CD4-positive, alpha-beta T cell treated with Interleukin-15 for 1 hour (primary cell): ENCODE data around the gene CDC14B.
"Not testable (repeated sequence)": the region's sequence is repeated elsewhere in the genome, so short reads cannot be mapped to it uniquely, and the experiment has no call there.

ENCODE experiments used
- DNase-seq: peaks from one replicate; pipeline ENCODE4 v3.0.0-alpha.2; 2020

Gene CDC14B

DNA sequence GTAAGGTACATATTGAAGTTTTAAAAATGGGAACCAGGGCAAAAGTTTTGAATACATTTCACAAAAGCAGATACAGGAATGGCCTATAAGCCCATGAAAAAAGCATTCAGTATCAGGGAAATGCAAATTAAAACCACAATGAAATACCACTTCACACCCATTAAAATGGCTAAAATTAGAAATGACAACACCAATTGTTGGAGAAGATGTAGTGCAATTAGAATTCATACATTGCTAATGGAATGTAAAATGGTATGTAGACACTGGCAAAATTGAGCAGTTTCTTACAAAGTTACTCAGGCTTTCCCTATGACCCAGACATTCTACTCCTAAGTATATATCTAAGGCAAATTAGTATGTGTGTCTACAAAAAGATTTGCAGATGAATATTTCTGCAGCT lies 34.2 kb downstream of the CDC14B start:
- no peak for DNase-seq

DNA sequence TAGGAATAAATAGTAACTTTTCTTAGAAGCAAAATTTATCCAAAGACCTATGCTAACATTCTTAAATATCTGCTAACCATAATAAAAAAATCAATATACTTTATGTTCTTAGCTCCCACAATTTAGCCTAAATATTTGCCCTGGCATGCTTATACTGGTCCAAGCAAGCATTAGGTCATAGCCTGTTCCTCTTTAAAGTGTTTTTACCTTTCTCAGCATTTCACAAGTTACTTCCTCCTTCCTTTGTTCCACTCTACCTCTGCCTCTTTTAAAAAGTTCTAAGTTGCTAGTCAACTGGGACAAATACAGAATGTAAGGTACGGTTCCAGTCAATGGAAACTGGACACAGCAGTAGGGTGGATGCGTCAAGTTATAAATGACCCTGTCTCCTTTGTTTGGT lies 37.4 kb downstream of the CDC14B start:
- DNase-seq: not testable (repeated sequence)

DNA sequence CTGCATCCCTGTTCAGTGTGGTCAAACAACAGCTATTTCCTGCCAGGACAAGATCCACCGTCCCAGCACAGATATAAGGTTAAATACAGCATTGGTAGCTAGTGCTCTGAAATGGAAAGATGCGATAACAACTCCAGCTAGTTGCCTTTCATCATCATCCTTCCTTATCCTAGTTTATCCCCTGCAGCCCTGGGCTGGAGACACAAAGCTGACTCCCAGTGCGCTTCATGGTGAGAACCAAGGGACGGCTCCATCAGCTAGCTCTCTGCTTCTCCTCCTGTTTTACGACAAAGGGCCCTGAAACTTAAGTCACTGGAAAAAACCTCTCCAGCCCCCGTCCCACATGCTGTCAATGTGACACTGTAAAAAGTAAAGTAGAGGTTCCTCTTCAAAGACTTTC lies 37.9 kb downstream of the CDC14B start:
- DNase-seq: no peak

DNA sequence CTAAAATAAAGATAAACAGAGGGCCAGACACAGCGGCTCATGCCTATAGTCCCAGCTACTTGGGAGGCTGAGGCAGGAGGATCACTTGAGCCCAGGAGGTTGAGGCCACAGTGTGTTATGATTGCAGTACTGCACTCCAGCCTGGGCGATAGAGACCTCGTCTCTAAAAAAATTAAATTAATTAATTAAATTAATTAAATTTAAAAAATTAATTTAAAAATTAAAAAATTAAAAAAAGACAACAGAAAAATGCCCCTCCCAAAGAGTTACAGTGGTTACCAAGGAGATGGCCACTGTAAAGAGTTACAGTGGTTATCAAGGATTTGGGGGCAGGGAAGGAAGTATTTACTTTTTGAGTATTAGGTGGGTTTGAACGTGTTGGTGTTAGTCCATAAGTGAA lies 38.3 kb downstream of the CDC14B start:
- no peak for DNase-seq

DNA sequence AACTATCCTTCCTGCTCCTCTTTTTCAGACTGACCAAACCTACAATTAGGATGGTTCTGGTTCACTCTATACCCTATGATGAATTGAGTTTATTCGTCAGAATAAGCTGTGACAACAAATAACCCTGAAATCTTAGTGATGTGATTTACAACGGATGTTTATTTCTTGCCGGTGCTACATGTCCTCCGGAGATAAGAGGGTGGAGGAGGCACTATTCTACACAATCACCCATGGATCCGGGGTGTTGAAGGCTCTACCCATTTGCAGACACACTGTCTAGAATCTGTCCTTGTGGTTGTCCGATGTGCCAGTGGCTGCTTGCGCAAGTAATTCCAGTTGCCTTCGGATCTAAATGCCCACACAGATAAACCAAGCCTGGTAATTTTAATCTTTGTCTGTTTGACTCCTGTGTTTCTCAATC lies 44.7 kb downstream of the CDC14B start:
- no peak for DNase-seq

DNA sequence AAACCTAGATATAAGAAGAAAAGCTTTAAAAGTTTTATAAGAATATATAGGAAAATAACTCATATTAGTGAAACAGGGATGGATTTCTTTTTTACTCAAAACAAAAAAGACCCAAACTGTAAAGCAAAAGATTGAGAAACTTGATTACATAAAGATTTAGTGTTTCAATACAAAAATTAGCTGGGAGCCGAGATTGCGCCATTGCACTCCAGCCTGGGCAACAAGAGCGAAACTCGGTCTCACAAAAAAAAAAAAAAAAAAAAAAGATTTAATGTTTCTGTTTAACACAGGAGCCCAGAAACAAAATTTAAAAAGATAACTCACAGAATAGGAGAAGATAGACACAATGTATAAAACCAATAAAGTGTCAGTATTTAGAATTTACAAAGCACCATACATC lies 45.2 kb downstream of the CDC14B start:
- no peak for DNase-seq

DNA sequence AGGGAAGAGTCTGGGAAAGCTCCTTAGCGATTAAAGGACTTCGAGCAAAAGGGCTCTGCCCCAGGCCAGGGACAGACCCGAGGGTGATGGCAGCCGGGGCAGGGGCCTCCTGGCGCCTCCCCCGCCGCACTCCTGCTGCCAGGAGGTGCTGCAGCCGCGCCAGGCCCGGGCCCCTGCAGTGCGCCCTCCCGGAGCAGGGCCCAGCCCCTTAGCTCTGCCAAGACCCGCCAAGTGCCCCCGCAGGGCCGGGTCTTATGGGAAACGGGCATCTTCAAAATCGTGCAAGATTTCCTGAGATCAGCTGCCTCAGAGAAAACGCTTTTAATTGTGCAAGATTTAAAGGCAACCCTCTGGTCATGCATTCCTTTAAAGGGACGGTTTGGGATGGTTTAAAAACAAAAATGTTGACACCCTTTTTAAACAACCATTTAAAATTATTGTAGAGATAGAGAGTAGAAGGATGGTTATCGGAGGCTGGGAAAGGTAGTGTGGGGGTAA lies 52.4 kb downstream of the CDC14B start:
- DNase-seq: no peak

DNA sequence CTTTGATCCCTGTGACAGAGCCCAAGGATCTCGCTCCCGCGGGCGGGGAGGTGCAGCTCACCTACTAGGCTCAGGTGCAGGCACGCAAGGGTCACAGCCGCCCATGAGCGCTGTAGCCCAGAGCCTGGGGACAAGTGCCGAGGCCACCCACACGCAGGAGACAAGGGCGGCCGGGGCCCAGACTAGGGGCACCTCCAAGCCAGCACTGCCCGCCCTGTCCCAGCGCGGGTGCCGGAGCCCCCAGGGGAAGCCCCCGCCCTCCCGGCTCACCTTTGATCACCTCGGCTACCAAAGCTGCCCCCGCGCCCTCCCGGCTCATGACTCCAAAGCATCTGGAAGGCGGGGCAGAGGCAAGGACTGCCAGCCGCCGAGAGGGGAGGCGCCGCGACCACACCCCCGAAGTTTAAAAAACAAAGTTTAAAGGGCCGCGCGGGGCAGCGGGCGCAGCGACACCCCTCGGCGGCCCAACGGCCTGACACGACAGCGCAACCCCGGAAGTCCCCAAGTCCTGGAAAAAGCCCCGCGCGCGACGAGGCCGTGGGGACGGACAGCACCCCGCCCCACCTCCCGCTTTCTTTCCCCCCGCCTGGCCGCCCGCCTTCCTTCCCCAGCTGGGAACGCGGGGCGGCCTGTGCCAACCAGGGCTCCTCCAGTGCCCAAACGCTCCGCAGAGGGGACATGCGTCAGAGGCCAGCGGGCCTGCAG lies 53.0 kb downstream of the CDC14B start:
- DNase-seq: peak; percentile 79

DNA sequence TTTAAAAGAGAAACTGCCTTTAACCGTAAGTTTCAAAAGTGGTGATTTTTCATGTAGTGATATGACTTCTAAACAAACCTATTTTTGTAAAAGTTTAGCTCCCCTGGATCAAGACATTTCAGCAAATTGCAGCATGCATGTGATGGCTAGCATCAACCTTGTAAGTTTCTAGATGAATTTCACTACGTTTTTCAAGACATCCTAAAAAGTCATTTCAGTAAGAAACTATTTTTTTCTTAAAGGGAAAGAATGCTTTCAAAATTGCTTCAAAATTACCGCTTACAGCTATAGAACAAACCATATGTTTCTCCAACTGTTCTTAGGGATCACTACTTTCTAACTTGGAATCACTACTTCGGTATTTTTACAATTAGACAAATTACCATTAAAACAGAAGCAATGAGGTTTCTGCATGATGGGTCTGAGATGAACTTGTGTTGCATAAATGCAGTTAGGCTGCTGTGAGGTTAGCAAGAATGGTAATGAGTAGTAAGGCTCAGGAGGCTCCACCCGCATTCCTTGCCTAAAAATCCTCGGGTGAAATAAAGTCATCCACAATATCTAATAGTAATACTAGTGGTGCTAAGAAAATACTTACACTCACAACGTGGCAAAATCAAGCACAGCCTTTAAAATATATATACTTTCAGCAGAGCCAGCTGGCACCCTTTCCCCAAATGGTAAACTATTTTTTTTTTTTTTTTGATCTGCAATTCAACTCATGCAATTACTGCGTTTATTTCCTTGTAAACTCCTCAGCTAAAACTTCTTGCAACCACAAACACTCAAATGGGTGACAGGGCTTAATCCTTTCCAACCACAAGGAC lies 53.8 kb downstream of the CDC14B start:
- DNase-seq: no peak

DNA sequence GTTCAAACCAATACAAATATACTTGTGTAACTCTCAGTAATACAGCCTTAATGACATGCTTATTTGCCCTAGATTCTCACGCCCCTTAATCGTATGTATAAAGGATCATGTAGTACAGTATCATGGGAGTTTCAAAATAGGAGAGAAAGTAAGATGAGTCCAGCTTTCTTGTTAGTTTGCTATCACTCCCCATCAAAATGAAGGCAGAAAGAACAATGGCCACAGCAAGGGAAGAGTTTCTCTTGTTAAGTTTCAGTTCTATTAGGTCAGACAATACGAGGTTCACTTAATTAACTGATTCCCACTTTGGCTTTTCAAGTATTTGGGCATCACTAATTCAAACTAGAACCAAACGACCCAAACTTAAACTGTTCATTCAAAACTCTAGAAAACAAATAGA lies 55.4 kb downstream of the CDC14B start:
- no peak for DNase-seq

DNA sequence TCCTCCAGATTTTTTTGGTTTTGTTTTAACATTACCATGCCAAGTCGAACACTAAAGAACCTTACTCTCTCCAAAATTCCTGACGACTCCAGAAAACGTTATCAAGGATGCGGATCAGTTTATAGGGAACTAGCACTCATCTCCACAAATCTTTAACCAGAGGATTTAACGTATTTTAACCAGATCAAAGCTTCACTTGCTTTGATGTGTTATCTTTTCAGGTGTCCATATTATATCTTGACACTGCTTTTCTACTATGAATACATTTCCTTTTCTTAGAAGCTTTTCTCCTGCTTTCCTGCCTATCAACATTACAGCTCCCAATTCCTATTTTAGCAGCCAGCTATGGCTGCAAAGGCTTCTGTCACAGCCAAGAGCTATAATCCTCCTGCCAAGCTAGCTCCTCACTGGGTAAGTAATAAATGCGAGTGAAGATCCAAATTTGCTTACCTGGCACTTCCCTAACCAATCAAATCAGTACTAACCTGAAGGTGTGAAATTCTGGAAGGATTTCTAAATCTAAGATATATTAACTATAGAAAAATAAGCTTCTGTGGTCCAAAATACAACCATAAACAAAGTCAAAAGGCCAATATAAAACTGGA lies 60.2 kb downstream of the CDC14B start:
- DNase-seq: no peak

DNA sequence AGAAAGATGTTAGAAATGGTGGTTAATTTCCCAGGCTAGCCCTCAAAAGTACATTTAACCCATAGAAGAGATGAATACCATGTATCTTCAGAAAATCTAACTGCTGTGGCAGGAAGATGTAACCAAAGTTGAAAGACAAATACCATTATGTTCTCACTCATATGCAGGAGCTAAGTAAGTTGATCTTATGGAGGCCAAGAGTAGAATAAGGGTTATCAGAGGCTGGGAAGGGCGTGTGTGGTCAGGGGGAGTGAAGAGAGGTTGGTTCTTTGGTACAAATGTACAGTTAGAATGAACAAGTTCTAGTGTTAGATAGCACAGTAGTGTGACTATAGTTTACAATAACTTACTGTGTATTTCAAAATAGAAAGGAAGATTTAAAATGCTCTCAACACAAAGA lies 61.7 kb downstream of the CDC14B start:
- DNase-seq: no peak

DNA sequence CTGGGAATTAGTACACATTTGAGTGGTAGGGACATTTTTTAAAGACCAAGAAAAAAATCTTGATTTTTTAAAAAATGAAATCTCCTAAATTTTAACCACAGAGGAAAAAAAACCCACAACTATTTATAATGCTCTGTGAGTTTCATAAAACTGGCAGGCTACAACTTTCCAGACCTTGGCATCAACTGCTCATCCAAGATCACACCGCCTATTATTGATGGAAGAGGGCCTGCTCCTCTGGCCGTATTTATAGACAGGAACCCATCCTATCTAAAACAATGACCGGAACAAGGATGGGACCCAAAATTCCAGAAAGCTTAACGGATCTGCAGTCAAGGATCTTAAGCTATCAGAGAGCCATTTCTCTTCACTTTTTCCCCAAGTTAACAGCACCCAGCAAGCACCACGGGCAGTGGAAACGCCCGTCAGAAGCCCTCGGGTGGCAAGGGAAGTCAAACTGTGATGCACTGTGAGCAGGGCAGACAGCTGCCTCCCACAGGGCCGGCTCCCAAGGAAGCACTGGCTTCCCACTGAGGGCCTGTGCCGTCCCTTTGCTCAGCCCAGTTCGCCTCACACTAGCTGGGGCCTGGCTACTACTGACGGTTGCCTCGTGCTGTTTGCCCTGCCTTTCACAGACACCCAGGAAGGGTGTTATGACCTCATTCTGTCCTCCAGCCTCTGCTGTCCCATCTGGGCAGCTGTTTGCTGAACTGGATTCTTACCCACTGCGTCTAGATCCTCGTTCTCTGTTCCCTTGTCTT lies 62.8 kb downstream of the CDC14B start:
- no peak for DNase-seq

DNA sequence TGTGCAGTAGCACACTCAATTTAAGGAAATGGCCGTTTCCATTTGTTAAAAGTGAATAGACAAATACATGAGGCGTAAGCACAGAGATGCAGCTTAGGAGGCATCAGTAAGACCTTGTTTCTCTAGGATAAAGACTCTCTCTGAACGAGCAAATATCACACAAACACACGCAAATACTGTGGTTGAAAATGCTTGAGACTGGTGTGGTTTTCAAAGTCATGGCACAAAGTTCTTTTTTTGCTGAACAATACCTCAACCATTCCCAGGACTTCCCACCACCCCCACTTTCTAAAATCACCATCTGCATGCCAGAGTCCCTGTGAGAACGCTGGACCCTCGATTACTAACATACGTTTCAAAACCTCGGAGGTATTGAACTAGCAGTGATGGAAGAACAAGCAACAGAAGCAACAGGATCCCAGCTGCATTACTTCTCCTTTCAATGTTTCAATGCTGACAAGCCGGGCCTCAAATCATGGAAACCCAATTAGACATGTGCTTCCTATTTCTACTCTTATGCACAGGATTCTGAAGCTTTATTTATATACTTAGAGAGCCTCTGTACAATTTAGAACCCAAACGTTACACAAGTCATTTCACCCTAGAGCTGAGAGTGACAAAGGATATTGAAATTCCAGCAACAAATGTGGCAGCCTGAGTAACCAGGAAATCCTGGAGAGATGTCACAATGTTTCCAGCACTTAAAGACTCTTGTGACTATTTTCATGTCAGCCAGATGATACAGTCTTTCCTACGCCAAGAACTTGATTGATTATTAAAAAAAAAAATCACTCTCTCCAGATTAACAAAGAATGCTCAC lies 63.9 kb downstream of the CDC14B start:
- DNase-seq: no peak

DNA sequence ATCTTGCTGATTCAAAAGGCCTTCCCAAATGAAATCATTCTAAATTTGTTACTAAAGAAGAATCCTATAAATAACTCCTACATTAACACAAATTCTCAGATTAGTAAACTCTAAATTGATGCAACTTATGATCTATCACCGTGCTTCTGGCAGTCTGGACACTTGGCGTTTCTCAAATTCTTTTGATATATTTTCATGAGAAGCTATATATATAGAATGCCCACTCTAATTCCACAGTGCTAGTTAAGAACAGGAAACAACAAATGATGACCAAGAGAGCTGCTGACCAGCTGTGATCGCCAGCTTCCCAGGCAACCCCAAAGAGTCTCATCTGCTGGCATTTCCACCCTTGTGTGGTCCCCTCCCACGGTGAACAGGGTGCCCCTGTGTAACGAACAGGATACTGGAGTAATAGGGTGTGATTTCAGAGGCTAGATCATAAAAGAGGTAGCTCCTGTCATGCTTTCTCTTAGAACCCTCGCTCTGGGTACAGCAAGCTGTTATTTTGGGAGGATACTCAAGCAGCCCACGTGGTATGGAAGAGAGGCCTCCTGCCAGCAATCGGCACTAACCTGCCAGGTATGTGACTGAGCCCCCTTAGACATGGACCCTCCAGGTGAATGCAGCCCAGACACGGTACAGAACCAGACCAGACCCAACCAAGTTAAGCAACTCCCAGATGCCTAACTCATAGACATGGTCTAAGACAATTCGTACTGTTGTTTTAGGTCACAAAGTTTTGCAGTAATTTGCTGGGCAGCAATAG lies 64.7 kb downstream of the CDC14B start:
- DNase-seq: no peak

DNA sequence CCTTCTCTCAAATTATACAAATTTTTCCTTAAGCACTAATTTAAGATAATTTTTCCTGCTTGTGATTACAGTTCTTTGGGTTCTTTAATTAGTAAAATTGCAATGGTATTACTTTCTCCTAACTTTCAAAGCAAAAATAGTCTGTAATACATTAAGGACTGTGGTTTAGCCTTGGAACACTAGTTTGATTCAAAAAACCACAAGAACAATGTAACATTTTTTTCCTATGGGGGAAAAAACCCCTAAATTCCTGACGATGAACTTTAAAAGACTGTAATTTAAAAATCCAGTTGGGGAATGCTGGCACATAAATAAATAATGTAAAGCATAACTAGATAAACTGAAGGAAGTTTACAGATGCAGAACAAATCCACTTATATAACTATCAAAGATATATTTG lies 65.3 kb downstream of the CDC14B start:
- DNase-seq: no peak

DNA sequence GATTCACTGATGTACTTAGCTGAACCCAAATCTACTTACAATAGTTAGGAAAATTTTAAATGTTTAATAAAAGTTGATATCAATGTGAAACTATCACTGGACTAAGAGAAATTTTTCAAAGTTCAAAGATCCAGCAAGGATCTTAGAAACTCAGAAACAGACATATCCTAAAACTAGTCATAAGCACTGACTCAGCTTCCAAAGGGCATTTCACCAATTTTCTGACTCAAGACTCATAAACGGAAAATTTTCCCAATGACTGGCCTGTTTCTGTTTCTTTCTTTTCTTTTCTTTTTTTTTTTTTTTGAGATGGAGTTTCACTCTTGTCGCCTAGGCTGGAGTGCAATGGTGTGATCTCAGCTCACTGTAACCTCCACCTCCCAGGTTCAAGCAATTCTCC lies 66.6 kb downstream of the CDC14B start:
- no peak for DNase-seq

DNA sequence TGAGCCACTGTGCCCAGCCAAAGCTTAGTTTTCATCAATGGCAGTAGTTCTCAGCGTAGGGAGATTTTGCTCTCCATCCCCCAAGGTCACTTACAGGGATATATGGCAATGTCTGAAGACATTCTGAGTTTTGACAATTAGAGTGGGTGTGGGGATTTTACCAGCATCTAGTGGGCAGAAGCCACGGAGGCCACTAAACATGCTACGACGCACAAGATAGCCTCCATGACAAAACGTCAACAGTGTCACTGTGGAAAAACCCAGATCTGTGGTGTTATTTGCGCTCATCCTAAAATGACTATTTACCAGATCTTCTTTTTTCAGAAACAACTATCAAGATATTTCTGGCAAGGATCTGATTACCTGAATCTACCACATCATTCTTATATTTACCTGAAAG lies 68.2 kb downstream of the CDC14B start:
- no peak for DNase-seq

DNA sequence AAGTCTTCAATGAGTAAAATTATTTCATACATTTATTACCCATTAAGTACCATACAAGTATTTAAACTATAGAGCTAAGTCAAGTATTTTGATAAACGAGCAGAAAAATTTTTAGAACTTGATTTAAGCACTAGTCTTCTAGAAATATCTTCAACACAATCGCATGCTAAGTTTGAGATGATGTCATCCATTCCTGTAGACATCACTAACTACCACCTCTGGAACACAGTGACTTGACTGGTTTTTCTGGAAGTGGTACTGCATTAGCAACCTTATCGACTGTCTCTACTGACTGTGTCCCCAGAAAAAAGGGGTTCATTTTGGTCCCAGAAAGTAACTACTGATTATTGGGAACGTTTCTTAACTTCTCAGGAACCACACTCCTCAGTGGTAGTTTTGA lies 69.0 kb downstream of the CDC14B start:
- DNase-seq: no peak

DNA sequence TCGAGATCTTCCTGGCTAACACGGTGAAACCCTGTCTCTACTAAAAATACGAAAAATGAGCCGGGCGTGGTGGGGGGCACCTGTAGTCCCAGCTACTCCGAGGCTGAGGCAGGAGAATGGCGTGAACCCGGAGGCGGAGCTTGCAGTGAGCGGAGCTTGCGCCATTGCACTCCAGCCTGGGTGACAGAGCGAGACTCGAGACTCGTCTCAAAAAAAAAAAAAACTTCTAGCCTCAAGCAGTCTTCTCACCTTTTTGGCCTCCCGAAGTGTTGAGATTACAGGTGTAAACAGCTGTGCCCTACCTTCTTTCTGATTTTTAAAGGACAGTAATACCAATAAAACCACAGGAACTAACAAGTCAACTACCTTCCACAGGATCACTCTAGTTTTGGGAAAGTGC lies 76.5 kb downstream of the CDC14B start:
- DNase-seq: not testable (repeated sequence)

DNA sequence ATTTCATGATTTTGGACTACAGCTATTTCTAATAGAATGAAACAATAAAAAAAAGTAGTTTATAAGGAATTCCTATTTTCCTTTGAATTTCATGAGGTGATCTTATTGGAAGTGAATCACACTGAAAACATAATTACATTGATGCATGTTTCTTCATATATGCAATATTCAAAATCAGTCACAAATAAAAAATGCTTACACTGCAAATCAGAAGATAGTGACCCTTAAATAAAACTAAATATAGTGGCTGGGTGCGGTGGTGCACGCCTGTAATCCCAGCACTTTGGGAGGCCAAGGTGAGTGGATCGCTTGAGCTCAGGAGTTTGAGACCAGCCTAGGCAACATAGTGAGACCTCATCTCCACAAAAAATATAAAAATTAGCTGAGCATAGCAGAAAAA lies 79.5 kb downstream of the CDC14B start:
- DNase-seq: no peak

DNA sequence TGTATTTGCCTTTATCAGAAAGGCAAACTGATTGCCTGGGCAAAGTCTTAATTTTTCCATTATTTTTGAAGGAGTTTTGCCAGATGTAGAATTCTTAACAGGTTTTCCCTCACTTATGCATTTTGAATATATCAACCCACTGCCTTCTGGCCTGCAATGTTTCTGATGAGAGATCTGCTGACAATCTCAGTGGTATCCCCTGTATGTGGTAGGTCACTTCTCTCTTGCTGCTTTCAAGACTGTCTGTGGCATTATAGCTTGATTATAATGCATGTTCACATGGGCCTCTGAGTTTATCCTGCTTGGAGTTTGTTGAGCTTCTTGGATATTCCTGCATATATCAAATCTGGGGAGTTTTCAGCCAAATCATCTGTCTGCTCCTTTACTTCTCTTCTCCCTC lies 87.5 kb downstream of the CDC14B start:
- no peak for DNase-seq
